ENCODE results near the gene PHIP. TPM values are rescaled to one million over a fixed set of nuclear protein-coding genes. Genes with fewer than 3 reads are reported as not detected.

The PHIP gene
- total and polyA plus RNA-seq, 9 of the 15 experiments (the other 6 are each of a cell fraction or from before 2014, with no cell fraction given) = 8.1 to 36.3 (median 16.5) TPM

DNA sequence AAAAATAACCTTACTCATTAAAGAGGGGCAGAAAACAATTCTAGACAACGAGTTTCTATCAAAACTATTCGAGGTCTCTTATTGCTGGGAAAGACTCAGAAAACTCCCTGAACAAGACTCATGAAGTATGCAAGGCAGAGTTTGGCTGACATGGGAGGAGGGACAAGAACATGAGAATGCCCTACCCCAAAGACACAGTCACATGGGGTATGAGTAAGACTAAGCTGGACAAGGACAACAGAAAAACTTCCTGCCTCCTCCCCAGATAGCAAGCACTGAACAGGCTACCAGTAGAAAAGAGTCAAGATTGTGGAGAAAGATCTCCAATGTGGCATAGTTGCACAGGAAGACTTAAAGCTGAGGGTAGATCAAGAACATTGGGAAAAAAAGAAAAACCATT, 39.7 kb upstream of the PHIP start:
- TF ChIP-seq TSHZ1 (CRISPR knock-in tag; IDR thresholded peaks at IDR 0.05) = no peak
- peak; percentile 43; the same call in 1 of the 2 replicates for TF ChIP-seq USF2 (CRISPR knock-in tag; IDR thresholded peaks at IDR 0.05)
- TF ChIP-seq BACH1 (tag; IDR thresholded peaks at IDR 0.05) = 0 out of 2 replicates have a peak, but pooled peaks have one; percentile 37
- TF ChIP-seq EHMT2 (IDR thresholded peaks at IDR 0.05) = 0 out of 2 replicates have a peak, but pooled peaks have one; percentile 35
- 0 out of 2 replicates have a peak, but pooled peaks have one; percentile 5 for TF ChIP-seq JUND (IDR thresholded peaks at IDR 0.05; ENCODE audit: borderline replicate concordance, low read depth, low read length)
- peak; percentile 49; the same call in 1 of the 3 replicates for TF ChIP-seq JUND (tag; IDR thresholded peaks at IDR 0.05; ENCODE audit: borderline replicate concordance, low read depth, low read length)
- no peak for TF ChIP-seq NCOA4 (IDR thresholded peaks at IDR 0.05; ENCODE audit: partially characterized antibody)
- TF ChIP-seq GABPA (tag; conservative IDR thresholded peaks at IDR 0.05; ENCODE audit: low read depth) = 0 out of 2 replicates have a peak, but pooled peaks have one; percentile 22
- no peak for TF ChIP-seq SAFB2 (IDR thresholded peaks at IDR 0.05; ENCODE audit: borderline replicate concordance, low read depth, low read length, severe bottlenecking)
- TF ChIP-seq FOSL1 (tag; conservative IDR thresholded peaks at IDR 0.05) = peak; percentile 82
- Histone ChIP-seq H3K4me2 (ENCODE audit: insufficient read depth, low read length) (no peak overlapping the region), H3K4me1 (replicated peaks in 1 of 2; ENCODE audit: control insufficient read depth in 2 of 2, insufficient read depth in 2 of 2, low read length in 2 of 2) (no peaks in the 10 kb centered on the region), H3K79me2 (ENCODE audit: control insufficient read depth, insufficient read depth, low read length) (no peaks in the 10 kb centered on the region), H3K4me3 (no peak overlapping the region), H3K9me1 (ENCODE audit: control insufficient read depth, insufficient read depth, low read length) (no peaks in the 10 kb centered on the region), H3K9me3 (replicated peaks; ENCODE audit: control insufficient read depth, insufficient read depth, low read depth, low read length) (no peaks in the 10 kb centered on the region), H4K20me1 (replicated peaks; ENCODE audit: control insufficient read depth, insufficient read depth, low read length) (no peaks in the 10 kb centered on the region), H3K9ac (ENCODE audit: insufficient read depth in 1 of 2, low read depth in 2 of 2, low read length in 2 of 2) (no peak overlapping the region), H3K27me3 (ENCODE audit: control insufficient read depth in 2 of 2, insufficient read depth in 2 of 2, low read length in 2 of 2) (no peaks in the 10 kb centered on the region), H3K27ac (ENCODE audit: extremely low read depth, low read depth, low read length) (no peak overlapping the region), H2AFZ (ENCODE audit: low read depth, low read length) (no peak overlapping the region; the same call in 1 of the 2 replicates), H3K36me3 (ENCODE audit: control insufficient read depth, insufficient read depth, low read length) (no peaks in the 10 kb centered on the region)
- FAIRE-seq (no peak), ATAC-seq (peak; percentile 33; the same call in 2 of the 3 replicates), DNase-seq (ENCODE audit: extremely low read depth in 1 of 4, low spot score in 3 of 4) (peak in 1 of 4 experiments; percentile 10)
- CTCF ChIA-PET (ENCODE audit: low intra/inter-chr PET ratio) = no interaction called here
- BruUV-seq (replicated peaks) = no TSS peak
- WGBS (ENCODE audit: insufficient coverage, low coverage, missing lambda C conversion rate) = 0% methylated on average over 2 of the region's 2 CpGs
- in situ Hi-C loops (cut with MboI) (no loop called here), intact Hi-C loops (cut with micrococcal nuclease) (no loop called here)
- POLR2A ChIA-PET = no interaction called here

Measured in K562 (cell line).